ENCODE measurements around the gene CRABP1.
A peak's percentile ranks its signal among the peaks of the same experiment; 100 is the strongest.

DNA sequence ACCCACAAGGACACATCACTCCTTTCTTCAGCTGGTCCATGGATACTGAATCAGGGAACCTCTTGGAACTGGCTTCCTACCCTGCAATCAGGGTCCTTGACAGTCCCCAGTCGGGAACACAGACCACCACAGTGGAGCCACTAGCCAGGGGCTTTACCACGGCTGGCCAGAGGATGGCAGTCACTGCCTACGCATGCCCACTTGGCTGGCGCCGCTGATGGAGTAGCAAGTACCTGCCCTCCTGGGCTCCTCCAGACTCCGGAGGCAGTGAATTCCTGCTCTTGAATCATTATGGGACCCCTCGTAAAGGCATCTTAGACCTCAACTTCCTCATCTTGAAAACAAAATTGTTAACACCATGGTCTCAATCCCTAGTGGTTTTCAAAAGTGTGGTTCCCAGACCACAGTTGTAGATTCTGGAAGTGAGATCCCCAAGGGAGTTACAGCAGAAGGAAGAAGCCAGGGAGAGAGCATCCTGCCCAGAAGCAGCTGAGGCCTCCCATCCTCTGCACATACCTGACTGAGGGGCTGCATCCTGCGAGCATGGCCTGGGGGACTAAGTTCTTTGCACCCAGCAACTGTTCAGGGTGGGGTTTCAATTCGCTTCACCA, 31.6 kb upstream of the CRABP1 start:
- TF ChIP-seq, protein P1, sequence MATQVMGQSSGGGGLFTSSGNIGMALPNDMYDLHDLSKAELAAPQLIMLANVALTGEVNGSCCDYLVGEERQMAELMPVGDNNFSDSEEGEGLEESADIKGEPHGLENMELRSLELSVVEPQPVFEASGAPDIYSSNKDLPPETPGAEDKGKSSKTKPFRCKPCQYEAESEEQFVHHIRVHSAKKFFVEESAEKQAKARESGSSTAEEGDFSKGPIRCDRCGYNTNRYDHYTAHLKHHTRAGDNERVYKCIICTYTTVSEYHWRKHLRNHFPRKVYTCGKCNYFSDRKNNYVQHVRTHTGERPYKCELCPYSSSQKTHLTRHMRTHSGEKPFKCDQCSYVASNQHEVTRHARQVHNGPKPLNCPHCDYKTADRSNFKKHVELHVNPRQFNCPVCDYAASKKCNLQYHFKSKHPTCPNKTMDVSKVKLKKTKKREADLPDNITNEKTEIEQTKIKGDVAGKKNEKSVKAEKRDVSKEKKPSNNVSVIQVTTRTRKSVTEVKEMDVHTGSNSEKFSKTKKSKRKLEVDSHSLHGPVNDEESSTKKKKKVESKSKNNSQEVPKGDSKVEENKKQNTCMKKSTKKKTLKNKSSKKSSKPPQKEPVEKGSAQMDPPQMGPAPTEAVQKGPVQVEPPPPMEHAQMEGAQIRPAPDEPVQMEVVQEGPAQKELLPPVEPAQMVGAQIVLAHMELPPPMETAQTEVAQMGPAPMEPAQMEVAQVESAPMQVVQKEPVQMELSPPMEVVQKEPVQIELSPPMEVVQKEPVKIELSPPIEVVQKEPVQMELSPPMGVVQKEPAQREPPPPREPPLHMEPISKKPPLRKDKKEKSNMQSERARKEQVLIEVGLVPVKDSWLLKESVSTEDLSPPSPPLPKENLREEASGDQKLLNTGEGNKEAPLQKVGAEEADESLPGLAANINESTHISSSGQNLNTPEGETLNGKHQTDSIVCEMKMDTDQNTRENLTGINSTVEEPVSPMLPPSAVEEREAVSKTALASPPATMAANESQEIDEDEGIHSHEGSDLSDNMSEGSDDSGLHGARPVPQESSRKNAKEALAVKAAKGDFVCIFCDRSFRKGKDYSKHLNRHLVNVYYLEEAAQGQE (IDR thresholded peaks at IDR 0.05; ENCODE audit: insufficient read depth in 1 of 2, low read depth in 2 of 2, low read length in 2 of 2), result 0 out of 4 replicates have a peak, but pooled peaks of 1 of the 2 experiments have one; percentile 24
- TF ChIP-seq SIN3A (IDR thresholded peaks at IDR 0.05; ENCODE audit: borderline replicate concordance, insufficient read depth, low read length) (no peak), TAF1 (IDR thresholded peaks at IDR 0.05; ENCODE audit: borderline replicate concordance, insufficient read depth, low read length) (no peak), POLR2AphosphoS5 (IDR thresholded peaks at IDR 0.05; ENCODE audit: low read depth, low read length) (no peak), FOXP2 (optimal IDR thresholded peaks at IDR 0.05; ENCODE audit: borderline replicate concordance, extremely low read depth, extremely low read length, insufficient read depth) (no peak)
